GM21367 (cell line): ENCODE measurements around the gene RFC5.
"Not testable (repeated sequence)": the region's sequence is repeated elsewhere in the genome, so short reads cannot be mapped to it uniquely, and the experiment has no call there.

Source experiments
- ATAC-seq: cut with Tn5 transposase; IDR thresholded peaks from one replicate; pipeline ENCODE4 v1.9.1; 2021; ENCODE audit not compliant: unreplicated experiment

Gene RFC5

GRCh38 chr12:118070650-118071049 lies 54.1 kb downstream of the RFC5 start:
- no peak for ATAC-seq

GRCh38 chr12:118073768-118074167 lies 57.3 kb downstream of the RFC5 start:
- no peak for ATAC-seq

GRCh38 chr12:118081521-118081920 lies 65.0 kb downstream of the RFC5 start:
- ATAC-seq, result not testable (repeated sequence)
